CD14-positive monocyte (primary cell): Measurements from ENCODE around the gene DNAH7. TPM values are rescaled to one million over a fixed set of nuclear protein-coding genes. Genes with fewer than 3 reads are reported as not detected.

ENCODE experiments used
- DNase-seq, 3 donors: peaks; one replicate each; pipeline ENCODE4 v3.0.0-alpha.2; 2011 to 2022
- H2AFZ ChIP-seq: 2 replicates; pipeline ENCODE4 v1.6.0; 2012; ENCODE audit warnings: mild to moderate bottlenecking, low read depth, low read length, inconsistent platforms; ENCODE audit not compliant: insufficient read depth, poor library complexity, severe bottlenecking
- H3K27ac ChIP-seq, 2 donors: 1 replicate in 1 of 2; 2 replicates in 1 of 2; pipeline ENCODE4 v1.5.1; 2012 to 2013; ENCODE audit warnings: low read length in 2 of 2, control low read depth in 1 of 2, inconsistent platforms in 1 of 2, low read depth in 1 of 2, mild to moderate bottlenecking in 1 of 2
- H3K27me3 ChIP-seq, 2 donors: one replicate each; pipeline versions ENCODE4 v1.6.0 to v1.6.1; 2011 to 2013; ENCODE audit warnings: low read length in 2 of 2; ENCODE audit not compliant: control insufficient read depth in 2 of 2, insufficient read depth in 2 of 2
- H3K36me3 ChIP-seq, 2 donors: replicated peaks in 1 of 2; 1 replicate in 1 of 2; 2 replicates in 1 of 2; pipeline versions ENCODE4 v1.5.1 to v1.6.1; 2012 to 2013; ENCODE audit warnings: low read length in 2 of 2, control low read depth in 1 of 2, inconsistent platforms in 1 of 2, mild to moderate bottlenecking in 1 of 2; ENCODE audit not compliant: insufficient read depth in 2 of 2, control insufficient read depth in 1 of 2
- H3K4me1 ChIP-seq, 2 donors: 1 replicate in 1 of 2; 2 replicates in 1 of 2; pipeline versions ENCODE4 v1.5.1 to v1.6.1; 2012 to 2013; ENCODE audit warnings: low read length in 2 of 2, control low read depth in 1 of 2, inconsistent platforms in 1 of 2, mild to moderate bottlenecking in 1 of 2, moderate library complexity in 1 of 2; ENCODE audit not compliant: insufficient read depth in 2 of 2, control insufficient read depth in 1 of 2
- H3K4me2 ChIP-seq: replicated peaks from 2 replicates; pipeline ENCODE3; 2012; ENCODE audit warnings: low read length, moderate library complexity, mild to moderate bottlenecking; ENCODE audit not compliant: poor library complexity, severe bottlenecking; ENCODE audit errors: extremely low read depth
- H3K4me3 ChIP-seq, 3 experiments: fragments of 200-600 bp in 1 of 3; sonication (generic) in 1 of 3; replicated peaks in 1 of 3; 1 replicate in 2 of 3; 2 replicates in 1 of 3; pipeline ENCODE4 v1.5.1; 2011 to 2013; ENCODE audit warnings: low read length in 3 of 3, mild to moderate bottlenecking in 3 of 3, control low read depth in 2 of 3, low read depth in 2 of 3, inconsistent platforms in 1 of 3, moderate library complexity in 1 of 3
- H3K79me2 ChIP-seq: 2 replicates; pipeline ENCODE4 v1.6.0; 2012; ENCODE audit warnings: mild to moderate bottlenecking, control low read depth, inconsistent platforms, low read length, moderate library complexity; ENCODE audit not compliant: insufficient read depth
- H3K9ac ChIP-seq: 2 replicates; pipeline ENCODE4 v1.6.0; 2017; ENCODE audit warnings: low read length, mild to moderate bottlenecking; ENCODE audit not compliant: insufficient read depth, poor library complexity, severe bottlenecking
- H3K9me3 ChIP-seq, 2 donors: replicated peaks in 1 of 2; 1 replicate in 1 of 2; 2 replicates in 1 of 2; pipeline versions ENCODE4 v1.5.1 to v1.6.1; 2012 to 2013; ENCODE audit warnings: low read length in 2 of 2, control low read depth in 1 of 2; ENCODE audit not compliant: control insufficient read depth in 1 of 2, insufficient read depth in 1 of 2
- H4K20me1 ChIP-seq: 2 replicates; pipeline ENCODE4 v1.6.0; 2012; ENCODE audit warnings: mild to moderate bottlenecking, low read length, control low read depth, moderate library complexity; ENCODE audit not compliant: insufficient read depth
- H3K27ac Mint-ChIP-seq, 7 donors: one replicate each; pipeline ENCODE4 v1.8.0; 2020; ENCODE audit warnings: mild to moderate bottlenecking in 7 of 7, mixed read lengths in 7 of 7, moderate library complexity in 6 of 7, inconsistent platforms in 2 of 7
- H3K27me3 Mint-ChIP-seq, 3 donors: one replicate each; pipeline ENCODE4 v1.8.0; 2021 to 2022; ENCODE audit warnings: low read depth in 3 of 3, mild to moderate bottlenecking in 3 of 3, mixed read lengths in 3 of 3, moderate library complexity in 3 of 3, inconsistent platforms in 1 of 3
- H3K36me3 Mint-ChIP-seq, 2 donors: one replicate each; pipeline ENCODE4 v1.8.0; 2020; ENCODE audit warnings: mixed read lengths in 2 of 2, inconsistent platforms in 1 of 2, mild to moderate bottlenecking in 1 of 2
- H3K4me1 Mint-ChIP-seq: one replicate; pipeline ENCODE4 v1.8.0; 2020; ENCODE audit warnings: mild to moderate bottlenecking, mixed read lengths
- H3K4me3 Mint-ChIP-seq, 2 donors: one replicate each; pipeline ENCODE4 v1.8.0; 2020; ENCODE audit warnings: mild to moderate bottlenecking in 2 of 2, mixed read lengths in 2 of 2, moderate library complexity in 1 of 2
- H3K9me3 Mint-ChIP-seq, 7 donors: one replicate each; pipeline ENCODE4 v1.8.0; 2020 to 2022; ENCODE audit warnings: mixed read lengths in 7 of 7, mild to moderate bottlenecking in 6 of 7, moderate library complexity in 6 of 7, inconsistent platforms in 2 of 7
- WGBS: methylation state at CpG from one replicate; pipeline ENCODE4 v1.1.5; 2013; ENCODE audit warnings: missing lambda C conversion rate; ENCODE audit not compliant: insufficient coverage; 5-methylcytosine and 5-hydroxymethylcytosine counted together
- intact Hi-C, 2 donors: fragments of 100-400 bp; cut with micrococcal nuclease; formaldehyde crosslinking; loops; one replicate each; pipeline versions ENCODE4 v1.15.0 to v1.15.1; 2023
- polyA plus RNA-seq, 3 donors: library from polyadenylated mRNA; depleted of rRNA in 1 of 3; unstranded in 2 of 3; stranded (reverse) in 1 of 3; fragments of 300-500 nt in 2 of 3; fragments of >200 nt in 1 of 3; fragmentation: Illumina TruSeq in 2 of 3; gene quantifications; 1 replicate in 2 of 3; 2 replicates in 1 of 3; pipeline ENCODE4 v1.2.3, GENCODE V29; 2012 to 2021
- TF ChIP-seq, protein P1 (sequence below): fragments of 200-600 bp; IDR thresholded peaks from one replicate; pipeline ENCODE4 v1.8.0; 2022; ENCODE audit warnings: antibody characterized with exemption, mild to moderate bottlenecking

The DNAH7 gene
- polyA plus RNA-seq, 3 donors = 0.07 TPM; not detected in 2

DNA sequence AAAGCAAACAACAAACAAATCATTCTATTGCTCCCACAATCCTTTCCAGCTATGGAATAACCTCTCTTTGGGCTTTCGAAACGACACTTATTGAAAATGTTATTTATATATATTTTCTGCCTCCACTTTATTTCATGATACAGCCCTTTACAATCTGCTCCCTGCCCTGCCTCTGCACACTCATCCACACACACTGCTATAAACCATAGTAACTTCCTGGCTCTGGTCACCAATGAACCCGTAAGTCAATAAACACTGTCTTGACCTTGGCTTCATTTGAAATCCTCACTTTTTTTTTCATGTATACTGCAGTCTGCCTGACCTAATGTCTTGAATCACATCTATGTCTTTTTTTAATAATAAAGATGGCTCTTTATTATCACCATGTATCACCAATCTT, 250.1 kb downstream of the DNAH7 start:
- Mint-ChIP-seq H3K27ac (no peak overlapping the region), H3K4me1 (peaks cover 20% of the 10 kb centered on the region), H3K9me3 (no peaks in the 10 kb centered on the region), H3K27me3 (no peaks in the 10 kb centered on the region), H3K4me3 (no peak overlapping the region), H3K36me3 (no peaks in the 10 kb centered on the region)
- Histone ChIP-seq H3K36me3 (no peaks in the 10 kb centered on the region), H2AFZ (no peak overlapping the region), H3K4me2 (no peak overlapping the region), H3K27me3 (no peaks in the 10 kb centered on the region), H4K20me1 (no peaks in the 10 kb centered on the region), H3K9ac (no peak overlapping the region), H3K9me3 (no peaks in the 10 kb centered on the region), H3K79me2 (no peaks in the 10 kb centered on the region), H3K27ac (no peak overlapping the region), H3K4me3 (no peak overlapping the region), H3K4me1 (peaks cover 13 to 20% of the 10 kb centered on the region in 2 donors)
- intact Hi-C loops = no loop called here
- no peak for DNase-seq
- WGBS = 80% methylated on average over 1 of the region's 3 CpGs
- TF ChIP-seq, protein P1, sequence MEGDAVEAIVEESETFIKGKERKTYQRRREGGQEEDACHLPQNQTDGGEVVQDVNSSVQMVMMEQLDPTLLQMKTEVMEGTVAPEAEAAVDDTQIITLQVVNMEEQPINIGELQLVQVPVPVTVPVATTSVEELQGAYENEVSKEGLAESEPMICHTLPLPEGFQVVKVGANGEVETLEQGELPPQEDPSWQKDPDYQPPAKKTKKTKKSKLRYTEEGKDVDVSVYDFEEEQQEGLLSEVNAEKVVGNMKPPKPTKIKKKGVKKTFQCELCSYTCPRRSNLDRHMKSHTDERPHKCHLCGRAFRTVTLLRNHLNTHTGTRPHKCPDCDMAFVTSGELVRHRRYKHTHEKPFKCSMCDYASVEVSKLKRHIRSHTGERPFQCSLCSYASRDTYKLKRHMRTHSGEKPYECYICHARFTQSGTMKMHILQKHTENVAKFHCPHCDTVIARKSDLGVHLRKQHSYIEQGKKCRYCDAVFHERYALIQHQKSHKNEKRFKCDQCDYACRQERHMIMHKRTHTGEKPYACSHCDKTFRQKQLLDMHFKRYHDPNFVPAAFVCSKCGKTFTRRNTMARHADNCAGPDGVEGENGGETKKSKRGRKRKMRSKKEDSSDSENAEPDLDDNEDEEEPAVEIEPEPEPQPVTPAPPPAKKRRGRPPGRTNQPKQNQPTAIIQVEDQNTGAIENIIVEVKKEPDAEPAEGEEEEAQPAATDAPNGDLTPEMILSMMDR = no peak

DNA sequence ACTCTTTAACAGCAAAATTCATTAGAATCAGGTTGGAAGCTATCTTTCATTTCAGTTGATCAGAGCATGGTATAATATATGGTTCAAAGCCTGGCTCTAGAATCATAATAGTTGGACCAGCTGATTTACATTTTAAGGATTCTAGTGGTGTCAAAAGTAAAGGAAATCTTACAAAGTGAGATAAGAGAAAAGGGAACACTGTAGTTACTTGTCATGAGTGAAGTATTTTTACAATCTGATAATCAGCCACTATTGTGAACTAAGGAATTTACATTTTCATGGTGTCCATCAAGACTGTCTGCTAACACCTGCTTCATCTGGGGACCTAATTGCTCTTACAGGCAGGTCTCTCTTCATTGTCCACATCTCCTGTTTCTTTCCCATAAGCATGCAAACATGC, 250.5 kb downstream of the DNAH7 start:
- H3K4me1 ChIP-seq = peaks cover 13 to 20% of the 10 kb centered on the region in 2 donors
- TF ChIP-seq, protein P1 = no peak
- H3K9ac ChIP-seq = no peak overlapping the region
- no peaks in the 10 kb centered on the region for H3K27me3 Mint-ChIP-seq
- H3K36me3 ChIP-seq = no peaks in the 10 kb centered on the region
- DNase-seq = no peak
- no peaks in the 10 kb centered on the region for H4K20me1 ChIP-seq
- H2AFZ ChIP-seq = no peak overlapping the region
- peaks cover 20% of the 10 kb centered on the region for H3K4me1 Mint-ChIP-seq
- H3K27ac Mint-ChIP-seq = no peak overlapping the region
- H3K4me3 ChIP-seq = no peak overlapping the region
- H3K79me2 ChIP-seq = no peaks in the 10 kb centered on the region
- H3K36me3 Mint-ChIP-seq = no peaks in the 10 kb centered on the region
- H3K27me3 ChIP-seq = no peaks in the 10 kb centered on the region
- intact Hi-C loops = no loop called here
- no peaks in the 10 kb centered on the region for H3K9me3 Mint-ChIP-seq
- no peak overlapping the region for H3K4me2 ChIP-seq
- no peak overlapping the region for H3K4me3 Mint-ChIP-seq
- H3K27ac ChIP-seq = no peak overlapping the region
- no peaks in the 10 kb centered on the region for H3K9me3 ChIP-seq
